Nephron (organoid): Measurements from ENCODE around the gene LSS.

Experiments used
- H3K27ac Mint-ChIP-seq, 3 experiments: 2 replicates each; pipeline ENCODE4 v1.8.0; 2020; ENCODE audit warnings: mixed read lengths in 3 of 3, mild to moderate bottlenecking in 2 of 3, moderate library complexity in 1 of 3
- H3K27me3 Mint-ChIP-seq: 2 replicates; pipeline ENCODE4 v1.8.0; 2021; ENCODE audit warnings: low read depth, mild to moderate bottlenecking, moderate library complexity, mixed read lengths
- H3K36me3 Mint-ChIP-seq: 2 replicates; pipeline ENCODE4 v1.8.0; 2020; ENCODE audit warnings: low read depth, mixed read lengths
- H3K4me1 Mint-ChIP-seq: 2 replicates; pipeline ENCODE4 v1.8.0; 2020; ENCODE audit warnings: mixed read lengths
- H3K4me3 Mint-ChIP-seq, 3 experiments: 2 replicates each; pipeline ENCODE4 v1.8.0; 2020; ENCODE audit warnings: mild to moderate bottlenecking in 3 of 3, mixed read lengths in 3 of 3, moderate library complexity in 2 of 3
- H3K9me3 Mint-ChIP-seq: 2 replicates; pipeline ENCODE4 v1.8.0; 2020; ENCODE audit warnings: mixed read lengths
- CTCF ChIP-seq, 3 experiments: fragments of 200-600 bp; sonication (generic); IDR thresholded peaks; one replicate each; pipeline ENCODE4 v1.5.0; 2021; ENCODE audit warnings: antibody characterized with exemption in 3 of 3; ENCODE audit not compliant: unreplicated experiment in 3 of 3

The LSS gene

GRCh38 chr21:46139686-46140085, 88.9 kb downstream of the LSS start:
- no peak for TF ChIP-seq CTCF (IDR thresholded peaks at IDR 0.05; ENCODE audit: unreplicated experiment in 3 of 3)
- H3K36me3 Mint-ChIP-seq, result peaks cover 4% of the 10 kb centered on the region
- H3K27me3 Mint-ChIP-seq, result peaks cover 48% of the 10 kb centered on the region

DNA sequence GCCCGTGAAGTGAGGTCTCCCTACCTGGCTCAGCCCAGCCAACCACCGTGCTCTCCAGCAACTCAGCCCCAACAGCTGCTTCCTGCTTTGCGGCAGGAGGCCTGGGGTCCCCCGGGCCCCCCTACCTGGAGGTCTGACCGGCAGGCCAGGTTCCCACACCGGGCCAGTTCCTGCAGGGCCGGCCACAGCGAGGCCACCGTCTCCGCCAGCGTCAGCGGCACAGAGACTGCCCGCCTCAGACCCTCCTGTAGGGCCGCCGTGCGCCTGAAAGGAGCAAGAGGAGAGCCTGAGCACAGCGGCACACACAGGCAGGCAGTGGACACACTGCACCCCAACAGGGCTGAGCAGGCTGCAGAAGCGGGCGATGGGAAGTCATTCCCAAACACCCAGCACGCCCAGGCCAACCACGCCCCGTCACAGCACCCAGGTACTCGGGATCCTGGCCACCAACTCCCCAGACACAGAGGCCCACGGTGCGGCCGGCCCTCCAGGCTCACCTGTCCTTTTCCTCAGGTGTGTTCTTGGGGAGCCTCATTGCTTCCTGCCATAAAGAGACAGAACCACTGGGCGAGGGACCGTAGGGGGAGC, 90.1 kb downstream of the LSS start:
- peaks cover 44% of the 10 kb centered on the region for H3K27me3 Mint-ChIP-seq
- H3K4me3 Mint-ChIP-seq, result no peak overlapping the region
- no peaks in the 10 kb centered on the region for H3K9me3 Mint-ChIP-seq
- H3K36me3 Mint-ChIP-seq, result peaks cover 4% of the 10 kb centered on the region
- peaks cover 18% of the 10 kb centered on the region for H3K4me1 Mint-ChIP-seq
- no peak for TF ChIP-seq CTCF (IDR thresholded peaks at IDR 0.05; ENCODE audit: unreplicated experiment in 3 of 3)
- no peak overlapping the region for H3K27ac Mint-ChIP-seq

More at GRCh38 chr21:46139686-46140085, 88.9 kb downstream of the LSS start:
- Mint-ChIP-seq H3K27ac (peak overlapping the region in 1 of 3 experiments; percentile 59), H3K9me3 (no peaks in the 10 kb centered on the region), H3K4me1 (peaks cover 25% of the 10 kb centered on the region), H3K4me3 (no peak overlapping the region)
